ENCODE data around the gene MRPL28.

- TF ChIP-seq CTCF (IDR thresholded peaks at IDR 0.05) (no peak), POLR2A (IDR thresholded peaks at IDR 0.05) (no peak)
These were observed 36.9 kb upstream of the MRPL28 start for GRCh38 chr16:407253-407652.
